HG03565 (cell line): Measurements from ENCODE around the gene KLK12.
"Not testable (repeated sequence)": the region's sequence is repeated elsewhere in the genome, so short reads cannot be mapped to it uniquely, and the experiment has no call there.

Experiments
- ATAC-seq: cut with Tn5 transposase; IDR thresholded peaks from one replicate; pipeline ENCODE4 v1.9.1; 2021; ENCODE audit warnings: mild to moderate bottlenecking, moderate library complexity; ENCODE audit not compliant: unreplicated experiment

KLK12 gene

DNA sequence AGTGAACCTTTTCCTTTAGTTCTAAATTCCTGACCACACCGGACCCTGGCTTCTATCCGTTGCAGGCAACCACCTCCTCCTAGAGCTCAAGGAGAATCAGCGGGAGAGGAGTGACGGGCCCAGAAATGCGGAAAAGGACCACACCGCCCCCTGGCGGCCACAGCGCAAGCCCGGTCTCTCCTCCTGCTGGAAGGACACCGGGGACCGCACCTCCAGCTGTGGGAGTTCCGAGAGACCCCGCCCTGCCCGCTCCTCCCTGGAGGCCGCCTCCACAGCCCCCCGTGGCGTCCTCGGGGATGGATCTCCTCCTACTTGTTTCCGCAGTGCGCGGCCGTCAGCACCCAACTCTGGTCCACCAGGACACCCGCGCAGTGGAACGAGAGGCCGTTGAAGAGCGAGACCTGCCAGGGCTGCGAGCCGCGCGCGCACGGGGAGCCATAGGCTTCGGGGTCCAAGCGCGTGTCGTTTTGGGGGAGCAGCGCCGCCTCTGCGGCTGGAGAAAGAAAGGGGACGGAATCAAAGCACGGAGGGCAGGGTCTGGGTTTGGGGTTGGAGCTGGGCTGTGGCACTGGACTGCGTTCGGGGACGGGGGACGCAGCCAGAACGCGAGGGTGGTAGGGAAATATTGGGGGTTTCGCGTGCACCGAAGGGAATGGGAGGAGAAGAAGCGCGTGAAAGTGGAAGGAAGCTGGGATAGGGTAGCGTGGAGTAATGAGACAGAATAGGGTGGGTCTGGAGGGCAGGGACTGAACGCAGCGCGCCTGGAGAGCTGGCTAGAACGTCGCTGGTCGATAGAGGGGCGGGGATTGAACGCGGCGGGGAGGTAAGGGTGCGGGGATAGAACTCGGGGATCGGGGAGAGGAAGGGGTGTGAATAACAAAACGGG is 17.8 kb downstream of the KLK12 start:
- no peak for ATAC-seq

DNA sequence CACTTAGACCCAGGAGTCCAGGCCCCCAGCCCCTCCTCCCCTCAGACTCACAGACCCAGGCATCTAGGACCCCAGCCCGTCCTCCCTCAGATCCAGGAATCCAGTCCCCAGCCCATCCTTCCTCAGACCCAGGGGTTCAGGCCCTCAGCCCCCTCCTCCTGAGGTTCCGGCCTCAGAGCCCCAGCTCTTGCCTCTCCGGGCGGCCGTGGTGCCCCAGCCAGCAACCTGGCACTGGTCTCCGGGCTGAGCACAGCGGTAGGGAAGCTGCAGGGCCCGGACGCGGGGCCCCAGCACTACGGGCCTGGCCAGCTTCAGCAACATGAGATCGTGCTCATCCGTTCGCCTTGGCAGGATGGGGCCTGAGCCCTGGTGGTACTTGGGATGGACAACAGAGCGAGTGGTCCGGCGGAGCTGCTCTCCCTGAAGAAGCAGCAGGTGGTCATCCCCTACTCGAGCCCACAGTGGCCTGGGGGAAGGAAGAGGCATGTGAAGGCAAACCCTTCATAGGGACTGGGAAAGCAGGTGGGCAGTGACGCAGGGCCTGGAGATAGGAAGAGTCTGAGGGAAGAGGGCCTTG is 19.0 kb downstream of the KLK12 start:
- ATAC-seq, result no peak

DNA sequence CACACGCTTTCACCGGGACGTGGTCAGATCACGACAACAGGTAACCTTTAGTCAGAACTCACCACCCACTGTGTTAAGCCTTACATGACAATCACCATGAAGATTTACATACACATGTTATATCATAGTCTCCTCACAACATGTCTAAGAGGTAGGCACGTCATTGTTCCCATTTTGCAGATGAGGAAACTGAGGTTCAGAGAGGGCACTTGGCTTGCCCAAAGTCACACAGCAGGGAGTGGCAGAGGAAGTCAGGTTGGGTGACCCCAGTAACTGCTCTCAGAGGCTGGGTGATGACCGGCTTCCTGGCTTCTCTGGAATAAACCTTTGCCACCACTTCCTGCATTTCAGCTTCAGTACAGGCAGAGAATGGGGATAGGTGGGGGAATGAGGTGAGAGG is 20.6 kb downstream of the KLK12 start:
- ATAC-seq, result no peak

DNA sequence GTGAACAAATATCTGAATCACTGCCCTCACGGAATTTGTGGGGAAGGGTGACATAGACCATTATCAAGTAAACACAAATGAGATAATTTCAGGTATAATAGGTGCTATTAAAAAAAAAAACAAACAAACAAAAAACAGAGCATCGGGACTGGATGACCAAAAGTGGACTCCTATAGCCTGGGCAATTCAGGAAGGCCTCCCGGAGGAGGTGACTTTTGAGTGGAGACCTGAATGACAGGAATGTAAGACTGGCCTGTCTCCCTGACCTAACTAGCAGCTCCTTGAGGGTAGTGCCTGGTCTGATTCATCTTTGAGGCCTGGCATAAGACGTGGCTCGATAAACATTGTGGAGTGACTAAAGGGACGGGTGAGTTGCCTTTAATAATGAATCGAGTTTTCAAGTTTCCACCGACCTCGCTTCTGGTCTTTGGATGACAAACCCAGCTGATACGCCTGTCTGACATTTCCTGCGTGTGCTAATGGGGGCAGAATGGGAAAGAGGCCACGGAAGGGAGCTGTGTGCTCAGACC is 22.1 kb downstream of the KLK12 start:
- ATAC-seq, result no peak

DNA sequence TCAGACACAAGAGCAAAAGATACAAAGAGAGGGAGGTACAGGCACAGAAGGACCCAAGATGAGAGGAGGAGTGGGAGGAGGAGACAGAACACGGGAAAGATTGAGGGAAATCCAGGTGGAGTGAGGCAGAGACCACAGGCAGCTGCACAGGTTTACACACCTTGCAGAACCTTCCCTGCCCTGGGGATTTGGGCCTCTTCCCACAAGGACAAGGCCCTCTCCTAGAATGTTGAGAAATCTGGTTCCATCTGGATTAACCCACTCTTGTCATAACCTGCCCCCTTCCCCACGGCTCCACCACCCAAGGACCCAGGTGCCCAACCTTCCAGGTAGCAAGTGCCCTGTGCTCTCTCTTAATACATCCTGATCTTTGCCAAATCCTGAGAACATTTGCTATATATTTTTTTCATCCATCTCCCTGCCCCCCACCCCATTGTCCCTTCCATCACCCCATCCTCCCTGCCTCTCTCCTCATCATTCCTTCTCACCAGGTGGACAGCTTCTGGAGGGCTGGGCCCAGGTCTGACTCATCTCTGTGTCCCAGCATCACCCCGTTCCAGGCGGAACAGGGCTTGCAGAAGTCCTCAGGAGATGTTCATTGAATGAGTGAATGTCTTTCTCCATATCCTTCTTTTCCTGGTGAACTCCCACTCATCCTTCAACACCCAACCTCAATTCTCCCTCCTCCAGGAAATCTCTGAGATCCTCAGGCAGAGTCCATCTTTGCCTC is 24.6 kb downstream of the KLK12 start:
- no peak for ATAC-seq

DNA sequence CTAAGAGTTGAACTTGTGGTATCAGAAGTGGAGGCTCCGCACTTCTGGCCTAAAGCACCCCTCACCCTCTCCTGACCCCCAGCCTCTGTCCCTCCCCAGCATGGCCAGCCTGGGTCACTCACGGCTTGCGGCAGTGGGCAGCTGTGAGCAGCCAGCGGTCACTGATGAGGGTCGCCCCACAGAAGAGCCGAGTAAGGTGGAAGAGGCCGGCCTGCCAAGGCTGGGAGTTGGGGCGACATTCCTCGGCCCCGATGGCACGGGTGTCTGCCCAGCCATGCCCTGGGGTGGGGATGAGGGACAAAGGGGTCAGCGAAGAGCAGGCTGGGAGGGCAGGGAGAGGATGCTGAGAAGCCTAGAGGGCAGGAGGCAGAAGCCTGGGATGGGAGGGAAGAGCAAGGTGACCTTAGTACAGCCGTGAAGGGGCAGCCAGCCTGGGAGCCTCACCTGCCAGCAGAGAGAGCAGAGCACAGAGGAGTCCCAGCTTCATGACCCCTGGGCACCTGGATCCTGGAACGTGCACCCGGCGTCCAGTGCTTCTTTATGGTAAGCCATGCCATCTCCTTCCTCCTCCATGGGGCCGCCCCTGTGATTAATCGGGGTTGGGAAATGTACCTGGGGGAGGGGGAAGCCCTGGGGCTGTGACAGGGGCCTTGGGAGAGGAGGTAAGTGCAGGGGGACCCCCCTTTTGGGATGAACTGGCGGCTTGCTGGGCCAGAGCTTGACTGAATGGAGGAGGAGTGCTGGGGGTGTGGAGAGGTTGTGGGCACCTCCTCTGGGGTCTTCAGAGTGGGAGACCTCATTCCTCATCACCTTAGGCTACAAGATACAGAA is 25.5 kb downstream of the KLK12 start:
- ATAC-seq, result no peak

DNA sequence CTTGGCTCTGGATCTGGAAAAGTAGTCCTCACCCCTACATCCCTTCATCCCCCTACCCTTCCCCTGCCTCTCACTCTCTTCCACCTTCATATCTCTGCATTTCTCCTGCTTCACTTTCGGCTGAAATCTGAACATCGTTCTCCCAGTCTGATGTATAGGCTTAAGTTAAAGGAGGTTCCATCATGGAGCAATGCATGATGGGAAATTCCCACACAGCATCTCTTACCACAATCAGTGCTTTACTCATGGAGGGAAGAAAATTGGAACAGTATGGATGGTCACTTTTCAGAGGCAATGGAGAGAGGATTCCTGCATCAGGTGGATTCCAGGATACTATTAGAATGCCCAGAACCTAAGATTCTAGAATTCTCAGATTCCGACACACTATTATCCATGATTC is 27.3 kb downstream of the KLK12 start:
- ATAC-seq, result no peak

DNA sequence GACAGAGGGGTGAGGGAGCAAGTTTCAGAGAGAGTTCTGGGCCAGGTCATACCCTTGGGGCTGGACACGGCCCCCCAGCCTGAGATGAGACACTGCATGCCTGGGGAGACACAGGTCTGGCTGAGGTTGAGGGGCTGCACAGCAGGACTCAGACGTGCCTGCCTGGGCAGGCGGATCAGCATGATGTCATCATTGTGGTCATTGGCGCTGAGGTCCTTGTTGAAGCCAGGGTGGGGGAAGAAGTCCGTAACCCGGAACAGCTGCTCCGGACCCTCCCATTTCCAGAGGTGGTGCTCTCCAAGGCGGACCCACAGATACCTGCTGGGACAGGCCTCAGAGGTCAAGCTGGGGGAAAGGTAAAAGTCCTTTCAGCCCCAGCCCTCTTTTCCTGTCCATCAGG is 28.4 kb downstream of the KLK12 start:
- no peak for ATAC-seq

DNA sequence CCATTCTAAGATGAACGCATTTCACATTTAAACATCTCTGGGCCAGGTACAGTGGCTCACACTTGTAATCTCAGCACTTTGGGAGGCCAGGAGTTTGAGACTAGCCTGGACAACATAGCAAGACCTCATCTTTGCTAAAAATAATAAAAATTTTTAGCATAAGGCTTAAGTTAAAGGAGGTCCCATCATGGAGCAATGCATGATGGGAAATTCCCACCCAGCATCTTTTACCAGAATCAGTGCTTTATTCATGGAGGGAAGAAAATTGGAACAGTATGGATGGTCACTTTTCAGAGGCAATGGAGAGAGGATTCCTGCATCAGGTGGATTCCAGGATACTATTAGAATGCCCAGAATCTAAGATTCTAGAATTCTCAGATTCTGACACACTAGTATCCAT is 29.6 kb downstream of the KLK12 start:
- no peak for ATAC-seq

DNA sequence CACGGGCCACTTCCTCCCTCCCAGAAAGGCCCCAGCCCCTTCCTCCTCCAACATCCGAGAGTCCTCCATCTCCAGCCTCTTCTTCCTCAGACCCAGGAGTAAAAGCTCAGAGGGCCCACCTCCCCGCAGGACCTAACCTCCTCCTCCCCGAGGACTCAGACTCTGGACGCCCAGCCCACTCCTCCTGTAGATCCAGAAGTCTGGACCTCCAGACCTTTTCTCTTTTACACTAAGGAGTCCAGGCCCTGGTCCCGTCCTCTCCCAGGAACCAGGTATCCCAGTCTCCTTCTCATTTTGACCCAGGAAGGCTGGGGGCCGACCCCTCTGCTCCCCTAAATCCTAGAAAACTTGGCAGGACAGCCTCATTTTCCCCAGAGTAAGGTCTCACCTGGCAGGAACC is 31.5 kb downstream of the KLK12 start:
- ATAC-seq, result no peak

DNA sequence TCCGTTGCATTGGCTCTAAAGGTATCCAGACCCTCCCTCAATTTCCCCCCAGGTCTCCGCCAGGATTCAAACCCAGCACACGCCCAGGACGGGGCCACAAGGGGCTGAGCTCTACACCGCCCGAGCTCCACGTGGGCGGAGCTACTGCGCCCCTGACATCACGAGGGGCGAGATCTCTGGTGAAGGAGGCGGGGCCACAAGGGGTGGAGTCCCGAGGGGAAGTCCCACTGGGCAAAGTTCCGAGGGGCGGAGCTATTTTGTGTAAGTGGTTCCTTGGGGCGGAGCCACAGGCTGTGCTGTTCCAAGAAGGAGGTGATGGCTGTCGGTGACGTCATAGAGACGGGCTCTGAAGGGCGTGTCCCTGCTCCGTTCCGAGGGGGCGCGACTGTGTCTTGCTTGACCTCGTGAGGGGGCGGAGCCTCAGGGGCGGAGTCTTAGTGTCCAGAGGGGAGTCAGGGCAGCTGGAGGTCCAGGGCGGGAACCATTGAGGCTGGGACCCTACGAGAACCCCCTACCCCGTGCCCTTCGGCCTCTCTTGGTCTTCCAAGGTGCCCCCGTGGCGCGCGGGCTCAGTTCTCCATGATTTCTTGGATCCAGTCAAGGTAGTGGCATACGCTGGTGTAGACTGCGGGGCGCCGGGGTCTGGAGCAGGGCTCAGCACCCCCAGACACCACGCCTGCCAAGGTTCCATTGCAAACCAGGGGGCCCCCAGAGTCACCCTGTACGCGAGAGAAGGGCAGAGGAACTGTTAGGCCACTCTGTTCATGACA is 32.1 kb downstream of the KLK12 start:
- ATAC-seq, result no peak

DNA sequence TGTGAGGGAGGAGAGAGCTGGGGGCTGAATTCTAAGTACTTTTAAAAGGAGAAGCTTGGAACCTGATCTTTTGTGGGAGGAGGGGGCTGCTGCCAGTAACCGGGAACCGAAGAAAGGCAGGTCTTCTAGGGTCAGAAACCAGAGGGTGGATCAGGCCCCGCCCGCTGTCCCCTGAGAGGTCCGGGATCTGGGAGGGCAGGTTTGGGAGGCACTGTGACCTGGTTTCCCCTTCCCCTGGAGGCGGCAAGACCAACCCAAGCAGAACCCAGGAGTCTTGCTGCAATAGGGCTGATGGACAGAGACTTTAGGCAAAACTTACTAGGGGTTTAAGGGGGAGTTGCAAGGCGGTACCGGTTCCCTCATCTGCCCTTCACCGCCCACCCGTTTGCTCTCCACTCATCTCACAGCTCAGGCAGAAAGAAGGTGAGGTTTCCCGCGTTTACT is 32.7 kb downstream of the KLK12 start:
- ATAC-seq, result no peak

DNA sequence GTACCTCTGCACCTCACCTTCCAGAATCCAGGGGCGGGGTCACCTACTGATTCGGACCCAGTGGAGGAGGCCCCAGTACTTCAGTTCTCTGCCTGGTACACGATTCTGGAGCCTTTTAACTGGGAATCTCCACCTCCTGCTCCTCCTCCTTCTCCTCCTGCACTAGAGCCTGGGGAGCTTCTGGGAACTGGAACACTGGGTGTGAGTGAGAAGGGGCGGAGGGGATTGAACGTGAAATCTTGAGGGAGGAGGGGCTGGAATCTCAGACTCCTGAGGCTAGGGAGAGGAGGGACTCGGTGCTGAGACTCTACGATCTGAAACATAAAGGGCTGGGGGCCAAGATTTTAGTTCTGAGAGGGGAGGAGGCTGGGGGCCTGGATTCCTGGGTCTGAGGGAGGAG is 33.3 kb downstream of the KLK12 start, which contains the start of gene KLK8:
KLK8 (minus strand) TSS at position 90 of the 400 bp plus-strand sequence. CDS start 437 bp downstream, outside the sequence.
- ATAC-seq, result no peak

DNA sequence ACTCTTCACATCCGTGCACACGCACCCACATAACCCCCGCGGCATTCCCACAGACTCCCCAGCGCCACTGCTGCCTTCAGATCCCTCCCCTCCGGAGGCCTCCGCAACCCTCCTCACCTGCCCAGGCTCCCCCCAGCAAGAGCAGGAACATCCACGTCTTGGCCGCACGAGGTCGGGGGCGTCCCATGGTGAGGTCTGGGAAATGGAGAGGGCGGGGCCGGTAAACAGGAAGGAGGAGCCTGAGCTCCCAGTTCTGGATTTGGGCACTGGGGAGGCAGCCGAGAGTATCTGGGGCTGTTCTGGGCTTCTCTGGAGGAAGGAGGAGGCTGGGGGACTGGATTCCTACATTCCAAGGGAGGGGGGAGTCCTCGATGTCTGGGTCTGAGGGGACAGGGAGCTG is 33.8 kb downstream of the KLK12 start:
- ATAC-seq, result no peak

DNA sequence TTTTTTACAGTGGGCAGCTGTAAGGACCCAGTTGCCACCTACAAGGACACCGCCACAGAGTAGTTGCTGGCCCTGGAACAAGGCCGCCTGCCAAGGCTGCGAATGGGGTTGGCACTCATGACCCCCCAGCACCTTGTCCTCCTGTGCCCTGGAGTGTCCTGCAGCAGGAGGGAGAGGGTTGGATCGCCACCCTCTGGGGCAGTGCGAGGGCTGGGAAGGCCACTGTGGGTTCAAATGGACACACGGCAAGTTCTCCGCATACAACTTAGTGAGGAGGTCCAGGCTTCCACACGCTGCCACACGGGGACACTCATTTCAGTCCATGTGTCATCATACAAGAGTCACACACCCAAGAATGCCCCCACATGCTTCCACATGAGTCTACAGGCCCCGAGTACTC is 34.4 kb downstream of the KLK12 start:
- no peak for ATAC-seq

DNA sequence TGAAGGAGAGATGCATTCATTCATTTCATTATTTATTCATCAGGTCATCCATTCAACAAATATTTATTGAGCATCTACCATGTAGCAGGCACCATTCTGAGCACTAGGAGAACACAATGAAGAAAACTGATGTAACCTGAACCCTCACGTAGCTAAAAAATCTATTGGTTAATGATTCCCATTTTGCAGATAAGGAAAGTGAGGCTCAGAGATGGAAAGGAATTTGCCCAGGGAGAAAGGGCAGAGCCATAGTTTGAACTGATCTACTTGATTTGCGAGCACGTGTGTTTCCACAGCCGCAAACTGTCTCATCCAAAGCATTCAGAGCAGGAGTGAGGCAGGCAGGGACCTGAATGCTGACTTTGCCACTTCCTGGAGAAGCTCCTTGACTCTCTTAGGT is 36.1 kb downstream of the KLK12 start:
- no peak for ATAC-seq

DNA sequence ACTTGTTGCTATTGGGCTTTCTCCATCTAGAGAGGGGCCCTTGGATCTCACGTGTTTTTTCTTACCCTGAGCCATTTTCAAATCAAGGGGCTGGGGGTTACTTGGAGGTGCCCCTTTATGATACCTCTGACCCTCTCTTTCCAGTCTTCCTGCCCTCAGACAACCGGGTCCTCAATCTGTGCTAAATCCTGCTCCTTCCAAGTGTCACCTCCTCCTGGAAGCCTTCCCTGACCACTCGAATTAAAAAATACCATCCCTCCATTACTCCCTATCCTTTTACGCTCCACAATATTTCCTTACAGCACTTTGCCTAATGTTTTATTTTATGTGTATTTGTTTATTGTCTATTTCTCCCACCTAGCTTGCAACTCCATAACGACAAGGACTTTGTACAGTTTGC is 36.7 kb downstream of the KLK12 start:
- ATAC-seq, result no peak

DNA sequence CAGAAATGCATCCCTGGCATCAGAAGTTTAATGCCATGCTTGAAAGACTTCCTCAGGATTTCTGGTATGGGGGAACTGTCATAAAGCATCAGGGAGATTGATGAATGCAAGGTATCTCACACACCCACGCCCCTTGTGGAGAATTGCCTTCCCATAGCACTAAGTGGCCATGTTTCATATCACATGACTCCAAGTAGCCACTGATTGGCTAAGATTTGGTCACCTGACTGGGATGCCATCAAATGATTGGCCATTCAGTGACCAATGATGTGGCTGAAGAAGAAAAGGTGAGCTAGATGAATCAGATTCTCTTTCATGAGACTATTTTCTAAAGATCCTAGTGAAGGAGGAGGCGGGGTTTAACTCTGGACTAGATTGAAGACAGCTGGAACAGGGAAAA is 40.7 kb downstream of the KLK12 start:
- ATAC-seq, result no peak

DNA sequence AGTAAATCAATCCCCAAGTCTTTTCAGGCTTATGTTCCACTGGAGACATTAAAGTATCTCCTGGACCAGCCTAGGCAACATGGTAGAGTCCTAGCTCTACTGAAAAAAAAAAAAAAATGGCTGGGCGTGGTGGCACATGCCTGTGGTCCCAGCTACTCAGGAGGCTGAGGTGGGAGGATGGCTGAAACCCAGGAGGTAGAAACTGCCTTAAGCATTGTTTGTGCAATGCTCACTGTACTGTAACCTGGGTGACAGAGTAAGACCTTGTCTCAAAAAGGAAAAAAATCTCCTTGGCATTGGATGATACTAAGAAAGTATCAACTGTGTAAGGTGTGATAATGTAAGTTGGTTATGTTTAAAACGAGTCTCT is 42.2 kb downstream of the KLK12 start:
- ATAC-seq, result no peak

DNA sequence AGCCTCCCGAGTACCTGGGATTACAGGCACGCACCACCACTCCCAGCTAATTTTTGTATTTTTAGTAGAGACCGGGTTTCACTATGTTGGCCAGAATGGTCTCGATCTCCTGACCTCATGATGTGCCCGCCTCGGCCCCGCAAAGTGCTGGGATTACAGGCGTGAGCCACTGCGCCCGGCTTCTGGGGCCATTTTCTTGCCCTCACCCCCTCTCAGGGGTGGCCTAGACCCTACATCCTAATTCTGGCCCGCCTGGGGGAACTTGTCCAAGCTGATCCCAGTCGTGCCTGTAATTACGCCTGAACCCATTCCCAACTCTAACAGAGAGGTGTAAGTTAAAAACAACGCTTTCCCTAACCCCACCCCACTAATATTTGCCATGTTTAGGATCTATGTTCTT is 50.4 kb downstream of the KLK12 start:
- not testable (repeated sequence) for ATAC-seq
